Measurements from ENCODE around the gene GRID2. TPM values are rescaled to one million over a fixed set of nuclear protein-coding genes. Genes with fewer than 3 reads are reported as not detected.

GRID2 gene
- total and polyA plus RNA-seq, 2 of the 13 experiments (the other 11 are each of a cell fraction or from before 2014, with no cell fraction given) = not detected

- Histone ChIP-seq H4K20me1 (ENCODE audit: insufficient read depth, low read length) (no peaks in the 10 kb centered on the region), H3K36me3 (replicated peaks in 1 of 2; ENCODE audit: control insufficient read depth in 1 of 2, insufficient read depth in 2 of 2, low read length in 2 of 2) (no peaks in the 10 kb centered on the region), H3K4me1 (ENCODE audit: insufficient read depth, low read length) (no peaks in the 10 kb centered on the region), H3K4me2 (ENCODE audit: low read depth, low read length) (no peak overlapping the region), H3K4me3 (replicated peaks in 1 of 3; ENCODE audit: insufficient read depth in 1 of 3, low read depth in 2 of 3, low read length in 3 of 3) (no peak overlapping the region), H3K79me2 (ENCODE audit: insufficient read depth, low read length) (no peaks in the 10 kb centered on the region), H3K27me3 (ENCODE audit: control insufficient read depth in 1 of 2, insufficient read depth in 2 of 2, low read length in 2 of 2) (no peaks in the 10 kb centered on the region), H3K27ac (ENCODE audit: extremely low read length, insufficient read depth, low read length) (no peak overlapping the region), H2AFZ (ENCODE audit: low read length) (no peak overlapping the region), H3K9me3 (ENCODE audit: low read length) (no peaks in the 10 kb centered on the region), H3K9ac (ENCODE audit: insufficient read depth, low read depth, low read length) (no peak overlapping the region)
- ChIA-PET POLR2A (no interaction called here), CTCF (ENCODE audit: low intra/inter-chr PET ratio, low total read pairs) (no interaction called here)
- in situ Hi-C loops (cut with HindIII; ENCODE audit: extremely low pct_ligation_motif_present, low pct_unique_long_range_greater_than_20kb) (no loop called here), intact Hi-C loops (cut with micrococcal nuclease; ENCODE audit: unreplicated experiment) (no loop called here)
- ATAC-seq (no peak), DNase-seq (ENCODE audit: low spot score) (no peak), FAIRE-seq (no peak)
- 0% methylated on average over 2 of the region's 2 CpGs for WGBS (ENCODE audit: low lambda C conversion rate)
- no TSS peak for BruUV-seq (replicated peaks)
- TF ChIP-seq CREB1 (IDR thresholded peaks at IDR 0.05) = peak; percentile 51; the same call in 1 of the 2 replicates
- no peak for TF ChIP-seq CREB1 (CRISPR knock-in tag; IDR thresholded peaks at IDR 0.05)
- TF ChIP-seq IKZF4 (CRISPR knock-in tag; IDR thresholded peaks at IDR 0.05; ENCODE audit: borderline replicate concordance, low read depth, not compliant biosample characterization) = no peak
- TF ChIP-seq KLF12 (CRISPR knock-in tag; IDR thresholded peaks at IDR 0.05; ENCODE audit: borderline replicate concordance) = no peak
- no peak for TF ChIP-seq ZNF234 (CRISPR knock-in tag; conservative IDR thresholded peaks at IDR 0.05)
- TF ChIP-seq ZNF121 (CRISPR knock-in tag; IDR thresholded peaks at IDR 0.05) = no peak
Measured at GRCh38 chr4:92501456-92501855, 197.7 kb downstream of the GRID2 start.

DNA sequence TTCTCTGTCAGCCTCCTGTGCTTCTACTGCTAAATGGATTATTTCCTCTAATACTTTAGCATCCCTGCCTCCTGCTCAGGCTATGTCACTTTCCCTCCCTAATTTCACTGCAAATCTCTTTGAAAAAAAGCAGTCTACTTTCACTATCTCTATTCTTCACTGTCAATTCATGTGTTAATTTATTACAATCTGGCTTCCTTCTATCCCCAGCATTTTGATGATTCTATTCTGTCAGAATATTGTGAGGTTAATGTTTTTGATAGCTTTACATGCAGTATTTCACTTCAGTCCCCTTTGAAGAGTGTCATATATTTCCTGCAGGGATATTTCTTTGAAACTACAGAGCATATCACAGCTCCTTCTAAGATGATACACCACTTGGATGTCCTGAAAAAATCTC, 203.2 kb downstream of the GRID2 start:
- FAIRE-seq = no peak
- in situ Hi-C loops (cut with HindIII; ENCODE audit: extremely low pct_ligation_motif_present, low pct_unique_long_range_greater_than_20kb) = no loop called here
- no peak overlapping the region for H3K27ac ChIP-seq (ENCODE audit: extremely low read length, insufficient read depth, low read length)

More for the DNA sequence above, 203.2 kb downstream of the GRID2 start:
- ChIA-PET POLR2A (no interaction called here), CTCF (ENCODE audit: low intra/inter-chr PET ratio, low total read pairs) (no interaction called here)
- ATAC-seq (no peak), DNase-seq (ENCODE audit: low spot score) (no peak)
- intact Hi-C loops (cut with micrococcal nuclease; ENCODE audit: unreplicated experiment) = no loop called here
- H3K9ac ChIP-seq (ENCODE audit: insufficient read depth, low read depth, low read length) = no peak overlapping the region
- no peaks in the 10 kb centered on the region for H3K79me2 ChIP-seq (ENCODE audit: insufficient read depth, low read length)
- H3K4me1 ChIP-seq (ENCODE audit: insufficient read depth, low read length) = no peaks in the 10 kb centered on the region
- H2AFZ ChIP-seq (ENCODE audit: low read length) = no peak overlapping the region
- TF ChIP-seq ZNF251 (CRISPR knock-in tag; IDR thresholded peaks at IDR 0.05) (no peak), NRL (CRISPR knock-in tag; IDR thresholded peaks at IDR 0.05; ENCODE audit: borderline replicate concordance) (no peak), ZNF780A (CRISPR knock-in tag; IDR thresholded peaks at IDR 0.05) (no peak), ZNF180 (CRISPR knock-in tag; IDR thresholded peaks at IDR 0.05; ENCODE audit: borderline replicate concordance, low read depth) (no peak)
- BruUV-seq (replicated peaks) = no TSS peak
- H3K4me2 ChIP-seq (ENCODE audit: low read depth, low read length) = no peak overlapping the region
- H3K4me3 ChIP-seq (replicated peaks in 1 of 3; ENCODE audit: insufficient read depth in 1 of 3, low read depth in 2 of 3, low read length in 3 of 3) = no peak overlapping the region
- no peaks in the 10 kb centered on the region for H3K36me3 ChIP-seq (replicated peaks in 1 of 2; ENCODE audit: control insufficient read depth in 1 of 2, insufficient read depth in 2 of 2, low read length in 2 of 2)
- no peaks in the 10 kb centered on the region for H3K9me3 ChIP-seq (ENCODE audit: low read length)
- no peaks in the 10 kb centered on the region for H3K27me3 ChIP-seq (ENCODE audit: control insufficient read depth in 1 of 2, insufficient read depth in 2 of 2, low read length in 2 of 2)
- no peaks in the 10 kb centered on the region for H4K20me1 ChIP-seq (ENCODE audit: insufficient read depth, low read length)

Measured in HepG2 (cell line).